CD4-positive, alpha-beta T cell treated with Interleukin-1 beta for 1 hour (primary cell): ENCODE data around the gene MAPK8.
"Not testable (repeated sequence)": the region's sequence is repeated elsewhere in the genome, so short reads cannot be mapped to it uniquely, and the experiment has no call there.

Experiments used
- DNase-seq, 2 donors: peaks; one replicate each; pipeline ENCODE4 v3.0.0-alpha.2; 2020 to 2022

Gene MAPK8

DNA sequence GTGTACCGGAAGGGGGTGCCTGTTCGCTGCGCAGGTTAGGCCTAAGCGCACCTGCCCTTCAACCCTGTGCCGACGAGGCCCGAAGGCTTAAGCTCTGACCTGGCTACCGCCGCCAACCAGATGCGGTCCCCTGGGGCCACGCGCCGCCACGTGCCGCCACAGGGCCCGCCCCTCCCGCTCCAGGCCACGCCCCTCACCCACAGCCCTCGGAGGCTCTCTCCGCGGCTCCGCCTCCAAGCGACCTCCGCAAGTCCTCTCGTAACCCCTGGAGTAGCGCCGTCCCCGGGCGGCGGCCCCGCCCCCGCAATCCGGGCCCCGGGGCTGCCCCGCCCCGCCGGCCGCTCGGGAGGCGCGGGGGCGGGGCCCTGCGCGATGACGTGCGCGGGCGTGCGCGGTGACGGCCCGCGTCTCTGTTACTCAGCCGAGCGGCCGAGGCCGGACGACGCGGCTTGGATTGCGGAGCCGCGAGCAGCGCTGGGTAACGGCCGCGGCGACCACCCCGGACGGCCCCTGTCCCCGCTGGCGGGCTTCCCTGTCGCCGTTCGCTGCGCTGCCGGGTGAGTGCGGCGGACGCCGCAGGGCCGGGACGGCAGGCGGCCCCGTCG, at the start of gene MAPK8:
Gene MAPK8, plus strand, starts transcription at position 413 of the 605 bp plus-strand sequence. CDS start 94,984 bp downstream, outside the sequence.
- DNase-seq: peak; percentile 96 to 97

DNA sequence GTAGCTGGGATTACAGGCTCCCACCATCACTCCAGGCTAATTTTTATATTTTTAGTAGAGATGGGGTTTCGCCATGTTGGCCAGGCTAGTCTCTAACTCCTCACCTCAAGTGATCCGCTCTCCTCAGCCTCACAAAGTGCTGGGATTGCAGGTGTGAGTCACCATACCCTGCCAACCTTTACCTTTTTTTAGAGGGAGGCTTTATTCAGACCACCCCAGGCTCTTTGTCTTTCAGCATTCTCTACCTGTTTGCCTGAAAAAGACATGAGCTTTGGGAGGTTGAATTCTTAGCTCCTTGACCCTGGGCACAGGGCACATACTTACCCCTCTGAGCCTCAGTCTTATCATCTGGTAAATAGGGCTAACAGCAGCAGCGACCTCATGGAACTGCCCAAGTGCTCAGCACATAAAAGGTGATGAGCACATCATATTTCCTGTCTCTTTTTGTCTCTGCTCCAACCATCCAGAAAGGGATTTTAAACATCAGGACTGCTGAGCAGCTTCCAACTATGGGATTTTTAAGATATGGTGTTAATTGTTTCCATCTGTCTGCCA, 49.0 kb upstream of the MAPK8 start:
- no peak for DNase-seq

DNA sequence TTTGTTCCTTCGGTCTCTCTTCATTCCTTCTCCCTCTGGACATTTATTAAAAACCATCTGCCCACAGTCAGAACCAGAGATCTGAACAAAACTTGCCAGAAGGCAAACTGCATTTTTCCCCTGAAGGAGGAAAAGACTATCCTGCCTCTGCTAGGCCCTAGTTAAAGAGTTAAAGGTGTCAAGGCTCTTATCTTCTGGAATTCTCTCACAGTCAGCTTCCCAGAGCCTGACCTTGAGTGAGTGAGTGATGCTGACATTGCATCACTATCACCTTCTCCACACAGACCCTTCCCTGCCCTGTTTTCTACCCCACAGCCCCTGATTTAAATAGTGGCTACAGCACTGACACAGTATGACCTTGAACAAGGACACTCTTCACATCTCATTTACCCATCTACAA, 48.4 kb upstream of the MAPK8 start:
- no peak for DNase-seq

DNA sequence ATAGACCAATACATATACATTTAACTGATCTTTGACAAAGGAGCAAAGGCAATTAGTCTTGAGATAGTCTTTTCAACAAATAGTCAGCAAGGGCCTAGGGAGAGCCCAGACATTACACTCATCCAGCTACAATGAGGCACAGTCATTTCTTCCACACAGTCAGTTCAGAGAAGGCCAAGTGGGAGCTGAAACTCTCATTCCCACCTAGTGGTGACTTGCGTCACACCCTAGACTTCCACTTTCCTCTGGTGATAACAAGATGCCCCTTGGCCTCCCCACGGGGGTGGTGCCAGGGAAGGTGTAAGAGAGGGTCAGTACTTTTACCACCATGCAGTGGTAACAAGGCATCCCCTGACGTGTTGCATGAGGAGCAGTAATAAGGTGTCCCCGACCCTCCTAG, 39.9 kb upstream of the MAPK8 start:
- no peak for DNase-seq

DNA sequence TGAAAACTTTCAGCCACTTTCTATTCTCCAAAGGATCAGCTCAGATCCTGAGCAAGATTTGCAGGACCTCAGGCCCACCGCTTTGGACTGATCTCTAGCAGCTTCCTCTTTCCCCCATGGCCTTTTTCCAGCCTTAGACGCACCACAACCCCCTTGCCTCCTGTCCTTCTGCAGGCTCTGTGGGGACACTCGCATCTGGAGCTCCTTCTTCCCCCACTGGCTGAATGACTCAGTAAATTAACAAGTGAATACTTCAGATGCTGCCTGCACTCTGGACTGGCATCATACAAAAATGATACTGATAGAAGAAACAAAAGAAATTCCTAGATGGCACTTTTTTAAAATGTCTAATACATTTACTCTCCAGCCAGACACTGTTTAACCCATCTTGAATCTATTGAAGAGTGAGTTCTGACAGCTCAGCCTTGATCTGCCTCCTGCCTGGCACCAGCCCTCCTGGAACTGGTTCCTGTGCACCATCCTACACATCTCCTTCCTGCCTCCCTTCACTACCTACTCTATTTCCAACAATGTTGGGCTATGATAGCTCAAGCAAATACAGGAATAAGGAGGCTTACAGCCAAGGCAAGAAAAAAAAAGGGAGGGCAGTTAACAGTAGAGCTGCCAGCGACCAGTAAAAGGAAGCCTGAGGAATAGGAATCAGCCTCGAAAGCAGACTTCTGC, 35.3 kb upstream of the MAPK8 start:
- no peak for DNase-seq

DNA sequence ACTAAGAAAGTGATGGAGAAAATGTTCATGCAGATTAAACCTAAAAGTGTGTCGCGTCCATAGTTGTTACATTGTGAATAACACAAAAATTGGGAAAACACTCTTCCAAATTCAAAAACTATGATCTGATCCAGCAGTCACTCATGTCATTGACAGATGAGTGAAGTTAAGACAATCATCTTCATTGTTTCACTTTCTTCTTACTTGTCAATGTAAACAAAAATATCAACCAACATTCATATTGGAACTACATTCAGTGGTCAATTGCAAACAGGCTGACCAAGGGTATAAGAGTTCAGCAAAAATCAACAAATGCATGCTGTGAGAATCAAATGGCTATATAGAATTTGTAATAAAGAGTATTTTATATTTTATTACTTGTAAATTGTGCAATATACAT, 33.8 kb upstream of the MAPK8 start:
- DNase-seq: no peak

DNA sequence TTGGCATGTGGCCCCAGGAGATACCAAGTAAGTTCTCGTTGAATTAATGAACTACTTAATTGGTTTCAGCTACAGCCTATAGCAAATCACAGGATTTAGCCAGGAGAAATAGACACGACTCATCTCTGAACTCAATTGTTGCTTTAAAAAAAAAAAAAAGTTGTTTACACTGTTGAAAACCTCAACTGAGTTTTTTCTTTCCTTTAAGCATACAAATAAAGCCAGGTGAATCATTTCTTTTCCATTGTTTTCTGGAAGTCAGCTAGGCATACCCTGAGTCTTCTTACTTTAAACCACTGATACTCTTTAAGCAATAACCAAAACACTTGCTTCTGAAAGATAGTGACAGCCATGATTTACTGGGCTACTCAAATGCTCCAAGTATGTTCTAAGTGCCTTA, 32.7 kb upstream of the MAPK8 start:
- DNase-seq: no peak

DNA sequence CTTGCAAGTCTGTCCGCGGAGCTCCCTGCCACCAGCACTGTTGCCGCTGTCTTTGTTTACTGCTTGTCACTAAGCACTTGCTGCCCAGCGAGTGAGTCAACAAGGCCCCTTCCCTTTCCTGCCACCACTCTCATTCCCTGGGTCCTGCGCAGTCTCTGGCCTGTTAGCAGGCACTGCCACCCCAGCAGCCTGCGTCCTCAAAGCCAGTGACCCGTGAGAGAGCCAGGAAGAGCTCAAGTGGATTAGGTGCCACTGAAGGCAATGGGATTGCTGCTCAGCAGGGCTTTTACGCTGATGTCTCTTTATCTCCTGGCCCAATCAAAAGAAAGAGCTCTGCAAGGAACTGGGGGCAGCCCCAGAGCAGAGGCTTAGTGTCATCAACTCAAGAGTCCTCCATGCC, 31.8 kb upstream of the MAPK8 start, which contains the start of gene FRMPD2:
Gene FRMPD2, minus strand, starts transcription at position 61 of the 400 bp plus-strand sequence. CDS start 129 bp downstream, outside the sequence.
- no peak for DNase-seq

DNA sequence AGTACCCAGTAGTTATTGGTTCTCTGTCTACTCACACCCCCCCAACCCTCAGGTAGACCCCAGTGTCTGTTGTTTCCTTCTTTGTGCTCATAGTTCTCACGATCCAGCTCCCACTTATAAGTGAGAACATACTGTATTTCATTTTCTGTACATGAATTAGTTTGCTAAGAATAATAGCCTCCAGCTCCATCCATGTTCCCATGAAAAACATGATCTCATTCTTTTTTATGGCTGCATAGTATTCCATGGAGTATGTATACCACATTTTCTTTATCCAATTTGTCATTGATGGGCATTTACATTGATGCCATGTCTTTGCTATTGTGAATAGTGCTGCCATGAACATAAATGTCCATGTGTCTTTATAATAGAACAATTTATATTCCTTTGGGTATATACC, 29.4 kb upstream of the MAPK8 start:
- DNase-seq: no peak

DNA sequence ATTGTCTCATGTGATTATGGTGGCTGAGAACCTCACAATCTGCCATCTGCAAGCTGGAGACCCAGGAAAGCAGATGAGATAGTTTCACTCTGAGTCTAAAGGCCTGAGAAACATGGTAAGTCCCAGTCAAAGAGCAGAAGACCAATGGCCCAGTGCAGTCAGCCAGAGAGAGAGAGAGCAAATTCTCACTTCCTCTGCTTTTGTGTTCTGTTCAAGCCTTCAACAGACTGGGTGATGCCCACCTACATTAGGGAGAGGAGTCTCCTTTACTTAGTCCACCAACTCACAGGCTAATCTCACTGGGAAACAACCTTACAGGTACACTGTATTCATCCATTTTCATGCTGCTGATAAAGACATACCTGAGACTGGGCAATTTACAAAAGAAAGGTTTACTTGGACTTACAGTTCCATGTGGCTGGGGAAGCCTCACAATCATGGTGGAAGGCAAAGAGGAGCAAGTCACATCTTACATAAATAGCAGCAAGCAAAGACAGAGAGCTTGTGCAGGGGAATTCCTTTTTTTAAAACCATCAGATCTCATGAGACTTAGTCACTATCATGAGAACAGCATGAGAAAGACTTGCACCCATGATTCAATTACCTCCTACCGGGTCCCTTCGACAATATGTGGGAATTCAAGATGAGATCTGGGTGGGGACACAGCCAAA, 27.3 kb upstream of the MAPK8 start:
- no peak for DNase-seq

DNA sequence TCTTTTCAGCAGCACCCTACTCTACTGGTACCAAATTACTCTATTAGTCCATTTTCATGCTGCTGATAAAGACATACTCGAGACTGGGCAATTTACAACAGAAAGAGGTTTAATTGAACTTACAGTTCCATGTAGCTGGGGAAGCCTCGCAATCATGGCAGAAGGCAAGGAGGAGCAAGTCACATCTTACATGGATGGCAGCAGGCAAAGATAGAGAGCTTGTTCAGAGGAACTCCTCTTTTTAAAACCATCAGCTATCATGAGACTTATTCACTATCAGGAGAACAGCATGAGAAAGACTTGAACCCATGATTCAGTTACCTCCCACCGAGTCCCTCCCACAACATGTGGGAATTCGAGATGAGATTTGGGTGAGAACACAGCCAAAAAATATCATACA, 24.8 kb upstream of the MAPK8 start:
- not testable (repeated sequence) for DNase-seq

DNA sequence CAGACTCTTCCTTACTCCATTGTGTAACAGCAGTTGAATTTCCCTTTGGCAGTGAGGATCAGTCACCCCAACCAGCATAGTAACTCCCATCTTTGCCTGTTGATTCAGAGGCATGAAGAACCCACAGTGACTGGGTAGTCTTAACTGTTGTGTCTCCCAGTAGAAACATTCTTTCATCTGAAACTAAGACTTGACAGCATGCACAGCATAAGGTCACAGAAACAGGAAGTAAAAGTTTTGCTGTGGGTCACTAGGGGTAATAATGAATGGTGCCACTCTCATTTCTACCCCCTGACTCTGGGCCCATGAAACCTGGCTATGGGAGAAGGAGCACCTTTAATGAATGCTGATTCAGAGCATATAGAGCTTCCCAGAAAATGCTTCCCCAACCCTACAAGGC, 23.6 kb upstream of the MAPK8 start:
- DNase-seq: no peak

DNA sequence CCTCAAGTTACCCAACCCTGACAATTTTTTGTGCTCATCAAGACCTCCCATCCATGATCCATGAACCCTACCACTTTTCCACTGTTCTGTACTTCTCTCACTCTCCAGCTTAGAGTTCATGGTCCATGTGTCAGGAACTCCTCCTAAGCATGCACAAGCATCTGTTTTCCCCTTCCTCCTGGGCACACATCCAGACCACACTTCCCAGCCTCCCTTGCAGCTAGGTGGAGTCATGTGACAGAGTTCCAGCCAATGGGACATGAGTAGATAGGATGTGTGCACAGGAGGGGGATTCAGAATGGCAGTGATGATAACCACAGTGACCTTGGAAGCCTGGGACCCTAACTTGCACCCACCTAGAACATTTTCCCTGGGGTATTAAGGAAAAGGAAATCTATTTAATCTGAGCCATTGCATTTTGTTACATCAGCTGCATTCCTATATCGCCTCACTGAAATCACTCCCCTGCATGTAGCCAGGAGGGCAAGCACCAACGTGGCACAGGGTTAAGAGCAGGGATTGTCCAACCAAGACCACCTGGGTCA, 22.4 kb upstream of the MAPK8 start:
- DNase-seq: no peak

DNA sequence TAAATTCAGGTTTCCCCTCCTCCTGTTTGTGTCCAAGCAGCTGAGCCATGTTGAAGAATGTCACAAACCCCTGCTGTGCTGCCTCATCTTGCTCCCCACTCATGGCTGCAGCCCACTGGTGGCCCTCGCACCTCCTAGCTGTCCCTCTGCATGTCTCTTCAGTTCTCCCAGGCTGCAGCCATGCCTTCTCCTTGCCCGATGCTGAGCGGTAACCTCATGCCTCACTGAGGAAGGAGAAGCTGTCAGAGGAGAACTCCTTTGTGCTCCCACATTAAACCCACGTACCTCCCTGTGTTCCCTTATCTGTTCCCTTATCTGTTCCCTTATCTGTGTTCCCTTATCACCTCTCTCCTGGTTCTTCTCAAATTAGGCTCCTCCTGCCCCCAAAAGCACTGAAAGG, 21.7 kb upstream of the MAPK8 start:
- no peak for DNase-seq

DNA sequence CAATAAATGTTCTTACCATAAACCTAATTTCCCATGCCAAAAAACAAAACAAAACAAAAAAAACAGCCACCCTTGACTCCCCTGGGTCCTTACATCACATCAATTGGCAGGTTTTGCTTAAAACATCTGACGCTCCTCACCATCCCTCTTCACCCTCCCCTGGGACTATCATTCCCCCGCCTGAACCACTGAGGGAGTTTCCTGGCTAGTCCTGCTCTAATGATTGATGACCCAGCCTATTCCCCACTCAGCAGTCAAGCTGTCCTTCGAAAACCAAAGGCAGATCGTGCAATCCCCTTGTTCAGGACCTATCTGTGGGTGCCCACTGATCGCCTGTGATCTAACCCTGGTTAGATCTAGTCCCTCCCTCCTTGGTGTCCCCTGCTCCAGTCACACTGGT, 20.8 kb upstream of the MAPK8 start:
- no peak for DNase-seq

DNA sequence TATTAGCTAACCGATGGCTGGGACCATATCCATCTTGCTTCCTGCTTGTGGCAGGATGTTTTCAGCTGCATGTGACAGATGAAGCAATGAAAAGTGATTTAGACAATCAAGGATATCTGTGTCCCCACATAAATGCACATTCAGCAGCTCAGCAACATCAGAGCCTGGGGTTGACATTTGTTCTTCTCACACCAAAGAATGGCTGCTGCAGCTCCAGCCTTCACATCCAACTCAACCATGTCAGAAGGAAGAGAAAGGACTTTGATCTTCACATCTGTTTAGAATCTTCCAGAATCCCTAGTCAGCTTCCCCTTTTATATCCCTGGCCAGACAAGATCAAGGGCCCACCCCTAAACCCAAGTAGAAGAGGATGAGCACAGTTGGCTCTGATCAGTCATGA, 20.1 kb upstream of the MAPK8 start:
- no peak for DNase-seq

DNA sequence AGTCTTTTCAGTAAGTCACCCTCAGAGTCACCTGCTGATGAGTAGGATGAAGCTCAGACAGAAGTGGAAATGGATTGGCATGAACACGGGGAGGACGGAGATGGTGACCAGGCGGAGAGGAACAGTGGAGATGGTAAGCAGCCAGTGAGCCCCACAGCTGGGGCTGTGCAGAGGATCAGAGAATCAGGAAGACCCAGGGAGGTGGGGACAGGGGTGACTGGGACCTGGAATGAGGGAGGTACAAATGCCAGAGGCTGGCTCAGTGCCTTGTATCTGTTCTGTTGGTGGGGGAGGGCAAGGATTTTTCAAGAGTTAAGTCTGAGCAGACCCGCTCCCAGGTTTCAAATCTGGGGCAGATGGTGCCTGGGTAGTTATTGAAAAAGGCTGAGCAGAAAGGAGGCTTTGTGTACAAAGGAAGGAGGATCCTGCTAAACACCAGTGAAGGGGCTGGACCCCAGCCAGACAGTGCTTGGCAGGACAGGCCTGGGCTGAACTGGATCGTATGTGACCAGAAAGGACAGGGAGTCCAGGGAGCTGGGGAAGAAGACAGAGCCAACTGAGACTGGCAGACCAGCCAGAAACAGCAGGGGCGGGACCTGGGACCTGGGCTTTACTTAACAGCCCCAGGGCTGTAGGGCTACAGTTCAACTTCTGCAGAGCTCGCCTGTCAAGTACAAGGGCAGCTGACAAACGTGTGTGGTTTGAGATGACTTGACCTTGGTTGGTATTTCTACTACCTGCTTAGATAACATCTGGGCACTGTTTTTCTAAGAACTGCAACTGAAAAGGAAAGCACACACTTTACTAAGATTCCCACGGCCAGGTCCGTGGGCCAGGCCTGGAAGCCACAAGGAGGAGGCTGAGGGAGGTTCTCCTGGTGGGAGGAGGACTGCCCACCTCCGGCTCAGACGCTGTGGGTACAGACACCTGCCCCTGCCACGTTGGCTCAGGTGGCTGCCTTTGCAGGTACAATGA, 18.8 kb upstream of the MAPK8 start:
- no peak for DNase-seq

DNA sequence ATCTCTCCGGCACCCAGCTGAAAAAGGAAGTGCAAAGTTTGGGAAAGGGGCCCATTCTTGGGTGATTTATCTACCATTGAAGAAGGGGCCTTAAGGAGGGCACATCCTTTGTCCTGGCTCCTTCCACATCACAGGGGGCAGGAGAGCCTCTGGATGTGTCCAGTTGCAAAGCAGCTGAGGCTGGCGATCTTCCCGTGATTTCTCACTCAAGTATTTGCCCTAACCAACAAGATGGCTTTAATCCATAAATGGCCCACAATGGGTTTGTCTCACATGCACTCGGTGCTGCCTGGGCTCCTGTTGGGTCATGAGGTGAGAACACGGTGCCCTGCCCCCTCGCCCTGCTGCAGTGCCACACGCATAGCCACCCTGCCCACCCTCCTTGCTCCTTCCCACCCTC, 17.8 kb upstream of the MAPK8 start:
- no peak for DNase-seq

DNA sequence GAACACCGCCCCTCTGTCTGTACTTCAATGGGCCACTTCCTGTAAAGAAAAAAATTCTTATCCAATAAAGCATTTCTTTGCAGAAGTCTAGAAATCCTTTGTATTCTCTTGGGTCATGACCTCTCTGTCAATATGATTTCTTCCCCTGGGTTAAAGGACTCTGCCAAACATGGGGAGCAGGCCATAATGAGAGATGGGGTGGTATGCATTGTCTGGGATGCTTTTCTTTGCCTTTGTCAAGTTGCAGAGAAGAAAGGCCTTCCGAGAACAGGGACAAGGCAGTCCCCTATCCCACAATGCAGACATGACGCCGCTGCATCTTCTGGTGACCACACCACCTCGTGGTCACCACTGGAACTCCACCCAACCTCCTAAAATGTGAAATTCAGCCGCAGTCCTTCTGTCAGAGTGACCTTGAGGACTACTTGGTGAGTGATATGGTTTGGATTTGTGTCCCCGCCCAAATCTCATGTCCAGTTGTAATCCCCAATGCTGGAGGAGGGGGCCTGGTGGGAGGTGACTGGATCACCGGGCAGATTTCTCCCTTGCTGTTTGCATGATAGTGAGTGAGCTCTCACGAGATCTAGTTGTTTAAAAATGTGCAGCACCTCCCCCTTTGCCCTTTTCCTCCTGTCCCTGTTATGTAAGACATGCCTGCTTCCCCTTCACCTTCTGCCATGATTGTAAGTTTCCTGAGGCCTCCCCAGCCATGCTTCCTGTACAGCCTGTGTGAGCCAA, 16.8 kb upstream of the MAPK8 start:
- peak; percentile 8 to 38 for DNase-seq

DNA sequence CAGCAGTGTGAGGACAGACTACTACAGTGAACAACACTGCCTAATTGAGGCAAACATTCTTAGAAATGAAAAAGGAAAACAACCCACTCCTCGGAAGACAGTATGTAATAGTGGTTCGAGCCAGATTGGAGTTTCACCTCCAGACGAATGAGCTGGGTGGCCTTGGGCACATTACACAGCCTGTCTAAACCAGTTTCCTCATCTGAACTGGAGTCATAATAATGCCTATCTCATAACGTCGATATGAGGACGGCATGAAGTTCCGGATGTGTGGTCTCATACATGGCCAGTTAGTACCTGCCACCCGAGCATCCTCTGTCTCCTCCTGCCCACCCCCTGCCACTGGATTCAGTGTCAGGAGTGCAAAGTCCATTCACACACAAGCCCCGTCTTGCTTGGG, 16.2 kb upstream of the MAPK8 start:
- DNase-seq: no peak

DNA sequence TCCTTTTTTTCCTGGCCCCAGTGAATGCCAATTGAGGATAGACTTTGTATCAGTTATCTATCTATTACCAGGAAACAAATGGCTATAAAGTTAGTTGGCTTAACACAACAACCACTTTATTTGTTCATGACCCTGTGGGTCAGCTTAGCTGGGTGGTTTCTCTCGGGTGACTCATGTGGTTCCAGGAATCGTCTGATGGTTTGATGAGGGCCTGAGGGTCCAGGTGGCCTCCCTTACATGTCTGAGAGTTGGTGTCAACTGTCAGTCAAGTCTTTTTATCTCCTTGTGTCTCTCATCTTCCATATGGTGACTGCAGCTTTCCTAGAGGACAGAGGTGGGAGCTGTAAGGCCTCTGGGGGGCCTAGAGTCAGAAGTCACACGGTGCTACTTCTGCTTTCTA, 15.3 kb upstream of the MAPK8 start:
- no peak for DNase-seq

DNA sequence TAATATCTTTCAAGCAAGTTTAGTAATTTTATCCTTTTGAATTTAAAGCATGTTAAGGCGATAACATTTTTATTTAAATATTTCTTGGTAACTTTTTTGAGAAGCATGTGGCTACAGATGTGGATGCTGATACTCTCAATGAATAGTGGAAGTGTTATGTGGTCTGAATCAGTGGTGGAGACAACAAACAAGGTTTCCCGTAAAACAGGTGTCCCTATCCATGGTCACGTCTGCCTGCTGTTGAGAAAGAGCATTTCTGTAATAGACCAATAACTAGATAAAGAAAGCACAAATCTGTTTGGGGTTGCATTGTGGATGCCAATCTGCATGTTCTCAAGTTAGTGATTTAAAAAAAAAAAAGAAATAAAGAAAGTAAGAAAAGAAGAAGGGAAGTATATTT, 13.9 kb upstream of the MAPK8 start:
- no peak for DNase-seq
